LHCN-M2 (cell line): ENCODE results near the gene REC8. TPM values are rescaled to one million over a fixed set of nuclear protein-coding genes. Genes with fewer than 3 reads are reported as not detected.
A peak's percentile ranks its signal among the peaks of the same experiment; 100 is the strongest.

ENCODE experiments used
- DNase-seq: peaks from one replicate; pipeline ENCODE4 v3.0.0-alpha.2; 2012; ENCODE audit warnings: low read depth
- total RNA-seq: library from RNA; depleted of rRNA; stranded (reverse); fragments of >200 nt; gene quantifications from 2 replicates; pipeline ENCODE4 v1.2.3, GENCODE V29; 2014

Gene REC8
- total RNA-seq, 1 experiment from 2014 or later = 1.6 TPM

DNA sequence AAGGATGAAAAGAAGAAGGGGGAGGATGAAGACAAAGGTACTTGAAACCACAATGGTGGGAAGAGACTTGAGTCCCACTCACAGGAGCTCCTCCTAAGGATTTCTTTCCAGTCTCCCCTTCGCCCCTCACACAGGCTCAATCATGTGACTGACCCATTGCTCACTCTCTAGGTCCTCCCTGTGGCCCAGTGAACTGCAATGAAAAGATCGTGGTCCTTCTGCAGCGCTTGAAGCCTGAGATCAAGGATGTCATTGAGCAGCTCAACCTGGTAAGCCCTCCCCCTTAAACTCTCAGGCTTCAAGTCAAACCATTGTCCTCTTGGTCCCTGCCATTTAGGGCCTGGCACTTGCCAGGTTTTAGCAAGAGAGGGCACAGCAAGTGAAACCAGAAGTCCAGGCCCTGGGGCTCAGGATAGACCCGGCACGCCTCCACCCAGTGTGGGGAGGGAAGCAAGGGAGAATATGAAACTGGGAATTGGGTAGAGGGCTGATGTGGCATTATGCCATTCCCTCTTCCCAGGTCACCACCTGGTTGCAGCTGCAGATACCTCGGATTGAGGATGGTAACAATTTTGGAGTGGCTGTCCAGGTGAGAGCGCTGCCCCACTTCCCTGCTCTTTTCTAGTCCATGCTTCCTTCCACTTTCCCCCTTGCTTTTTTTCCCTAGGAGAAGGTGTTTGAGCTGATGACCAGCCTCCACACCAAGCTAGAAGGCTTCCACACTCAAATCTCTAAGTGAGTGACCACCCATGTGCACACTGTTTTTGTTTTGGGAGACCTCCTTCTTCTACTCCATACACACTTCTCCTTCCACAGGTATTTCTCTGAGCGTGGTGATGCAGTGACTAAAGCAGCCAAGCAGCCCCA is 34.1 kb upstream of the REC8 start:
- no peak for DNase-seq

DNA sequence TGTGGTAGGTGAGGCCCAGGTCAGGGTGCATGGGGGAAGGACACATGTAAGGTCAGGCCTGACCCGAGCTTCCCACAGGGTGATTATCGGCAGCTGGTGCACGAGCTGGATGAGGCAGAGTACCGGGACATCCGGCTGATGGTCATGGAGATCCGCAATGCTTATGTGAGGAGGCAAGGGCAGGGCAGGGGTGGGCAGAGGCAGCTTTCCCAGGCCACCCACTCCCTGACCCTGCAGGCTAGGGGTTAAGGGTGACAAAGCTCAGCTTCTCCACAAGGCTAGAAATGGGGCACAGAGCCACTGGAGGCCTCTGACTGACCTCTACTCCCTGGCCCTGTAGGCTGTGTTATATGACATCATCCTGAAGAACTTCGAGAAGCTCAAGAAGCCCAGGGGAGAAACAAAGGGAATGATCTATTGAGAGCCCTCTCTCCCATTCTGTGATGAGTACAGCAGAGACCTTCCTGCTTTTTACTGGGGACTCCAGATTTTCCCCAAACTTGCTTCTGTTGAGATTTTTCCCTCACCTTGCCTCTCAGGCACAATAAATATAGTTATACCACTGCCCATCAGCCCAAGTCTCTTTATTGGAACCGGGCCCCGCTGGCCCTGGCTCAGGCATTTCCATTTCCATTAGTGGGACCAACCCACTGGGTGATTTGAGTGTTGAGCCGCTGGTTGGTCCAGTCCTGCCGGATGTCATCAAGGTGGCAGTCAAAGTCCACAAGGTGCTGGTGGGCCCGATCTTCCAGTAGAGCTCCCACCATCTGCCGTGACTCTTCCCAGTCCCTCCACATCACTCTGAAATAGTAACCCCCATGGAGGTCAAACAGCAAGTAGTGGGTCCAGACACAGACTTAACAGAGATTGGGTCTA is 33.2 kb upstream of the REC8 start:
- DNase-seq = no peak

DNA sequence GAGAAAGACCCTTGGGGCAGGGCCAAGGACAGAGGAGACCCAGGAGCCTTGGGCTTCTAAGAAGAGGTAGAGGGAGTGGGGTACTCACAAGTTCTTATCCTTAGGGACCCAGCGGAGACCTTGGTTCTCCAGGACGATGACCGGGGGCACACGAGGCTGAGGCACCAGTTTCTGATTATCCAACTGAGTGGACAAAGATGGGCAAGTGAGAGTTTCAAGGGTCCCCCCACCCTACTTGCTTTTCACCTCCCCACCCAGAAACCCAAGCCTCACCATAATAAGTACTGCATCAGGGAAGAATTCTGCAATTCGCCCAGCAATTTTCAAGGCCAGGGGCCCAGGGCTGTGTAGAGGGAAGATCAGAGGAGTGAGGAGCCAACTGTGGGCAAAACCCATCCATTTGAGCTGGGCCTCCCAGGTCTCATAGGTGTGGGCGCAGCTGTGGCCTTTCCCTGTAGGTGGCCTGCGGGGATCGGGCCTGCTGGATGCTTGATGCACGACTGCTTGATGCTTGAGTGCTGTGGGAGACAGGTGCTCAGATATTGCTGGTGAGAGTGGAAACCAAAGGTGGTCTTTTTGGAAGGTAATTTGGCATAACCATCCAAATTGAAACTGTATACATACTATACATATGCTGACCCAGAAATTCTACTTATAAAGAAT is 32.5 kb upstream of the REC8 start:
- DNase-seq = no peak

DNA sequence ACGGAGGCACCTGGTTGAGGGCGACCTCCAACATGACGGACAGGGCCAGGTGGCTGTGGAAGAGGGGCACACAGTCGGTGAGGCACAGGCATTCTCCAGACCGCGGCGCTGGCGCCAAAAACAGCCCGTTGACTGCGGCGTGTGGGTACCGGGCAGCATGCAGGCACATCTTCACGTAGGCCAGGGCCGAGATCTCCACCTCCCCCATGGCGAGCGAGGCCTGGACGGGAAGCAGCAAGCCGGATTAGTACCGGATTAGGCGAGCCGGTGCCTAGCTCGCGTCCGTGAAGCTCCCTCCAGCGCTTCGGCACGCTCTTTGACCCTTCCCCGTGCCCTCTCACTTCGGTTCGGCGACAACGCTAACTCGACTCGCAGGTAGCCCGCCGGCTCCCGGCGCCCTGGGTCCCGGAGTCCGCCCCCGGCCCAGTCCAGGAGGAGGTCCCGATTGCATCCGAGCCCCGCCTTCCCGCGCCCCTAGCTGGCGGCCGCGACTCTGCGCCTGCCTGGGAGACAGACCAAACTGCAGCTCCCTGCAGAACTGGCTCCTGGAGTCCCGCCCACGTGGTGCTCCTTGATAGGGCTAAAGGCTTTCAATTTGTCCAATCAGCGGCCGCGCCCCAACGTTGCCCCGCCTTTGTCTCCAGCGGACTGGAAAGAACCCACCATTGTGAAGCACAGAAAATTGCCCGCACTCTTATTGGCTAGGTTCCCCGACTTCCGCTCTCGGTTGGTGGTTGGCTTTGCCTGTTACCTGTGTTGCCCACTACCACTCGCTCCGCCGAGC is 30.6 kb upstream of the REC8 start, which contains the start of gene EMC9:
Gene EMC9 (minus strand): TSS at position 495 of the 784 bp plus-strand sequence. CDS start 287 bp downstream, at position 208.
- DNase-seq = peak; percentile 99

DNA sequence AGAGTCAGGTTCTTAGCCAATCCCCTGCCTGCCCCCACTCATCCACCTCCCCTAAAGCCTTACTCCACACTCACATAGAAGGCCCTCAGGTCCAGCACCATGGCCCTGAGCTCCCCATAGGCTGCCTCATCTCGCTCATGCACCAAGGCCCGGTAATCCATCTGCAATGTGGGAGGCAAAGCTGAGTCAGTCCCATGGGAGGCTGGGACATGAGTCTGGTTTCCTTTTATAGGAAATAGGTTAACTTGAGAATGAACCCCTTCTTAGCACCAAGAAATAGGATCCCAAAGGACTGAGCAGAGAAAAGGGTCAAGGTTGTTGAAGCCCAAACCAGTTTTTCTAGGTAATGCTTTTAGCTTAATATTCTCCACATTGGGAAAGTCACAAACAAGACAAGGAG is 28.4 kb upstream of the REC8 start:
- peak; percentile 79 for DNase-seq

DNA sequence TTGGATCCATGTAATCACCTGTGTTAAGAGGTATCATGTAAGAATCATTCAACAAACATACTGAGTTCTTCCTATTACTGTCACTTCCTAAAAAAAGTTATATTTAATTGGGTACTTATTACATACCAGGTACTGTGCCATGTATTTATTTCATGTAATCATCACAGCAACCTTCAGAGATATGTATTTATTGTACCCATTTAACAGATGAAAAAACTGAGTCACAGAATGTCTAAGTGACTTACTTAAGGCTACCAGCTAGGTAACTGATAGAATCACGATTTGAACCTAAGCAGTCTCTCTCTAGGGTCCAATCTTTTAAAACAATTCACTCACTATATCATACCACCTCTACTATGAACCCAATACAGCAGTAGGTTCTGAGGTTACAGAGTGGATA is 27.4 kb upstream of the REC8 start:
- no peak for DNase-seq

DNA sequence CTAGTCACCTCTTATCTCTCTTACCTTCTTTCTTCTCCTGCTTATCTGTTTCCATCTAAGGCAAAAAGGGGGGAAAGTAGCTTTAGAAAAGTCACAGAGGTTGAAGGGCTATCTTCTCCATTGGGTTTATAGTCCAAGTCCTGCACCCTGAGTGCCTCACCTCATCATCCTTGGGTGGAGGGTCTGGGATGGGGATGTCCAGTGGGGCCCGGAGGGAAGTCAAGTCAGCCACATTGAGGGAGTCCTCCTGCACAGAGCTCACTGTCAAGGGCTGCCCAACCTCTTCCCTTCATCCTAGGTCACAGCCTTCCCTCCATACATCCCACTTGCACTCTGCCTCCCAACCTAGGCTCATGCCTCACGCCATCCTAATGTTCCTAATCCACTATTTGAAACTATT is 26.7 kb upstream of the REC8 start:
- DNase-seq = no peak

DNA sequence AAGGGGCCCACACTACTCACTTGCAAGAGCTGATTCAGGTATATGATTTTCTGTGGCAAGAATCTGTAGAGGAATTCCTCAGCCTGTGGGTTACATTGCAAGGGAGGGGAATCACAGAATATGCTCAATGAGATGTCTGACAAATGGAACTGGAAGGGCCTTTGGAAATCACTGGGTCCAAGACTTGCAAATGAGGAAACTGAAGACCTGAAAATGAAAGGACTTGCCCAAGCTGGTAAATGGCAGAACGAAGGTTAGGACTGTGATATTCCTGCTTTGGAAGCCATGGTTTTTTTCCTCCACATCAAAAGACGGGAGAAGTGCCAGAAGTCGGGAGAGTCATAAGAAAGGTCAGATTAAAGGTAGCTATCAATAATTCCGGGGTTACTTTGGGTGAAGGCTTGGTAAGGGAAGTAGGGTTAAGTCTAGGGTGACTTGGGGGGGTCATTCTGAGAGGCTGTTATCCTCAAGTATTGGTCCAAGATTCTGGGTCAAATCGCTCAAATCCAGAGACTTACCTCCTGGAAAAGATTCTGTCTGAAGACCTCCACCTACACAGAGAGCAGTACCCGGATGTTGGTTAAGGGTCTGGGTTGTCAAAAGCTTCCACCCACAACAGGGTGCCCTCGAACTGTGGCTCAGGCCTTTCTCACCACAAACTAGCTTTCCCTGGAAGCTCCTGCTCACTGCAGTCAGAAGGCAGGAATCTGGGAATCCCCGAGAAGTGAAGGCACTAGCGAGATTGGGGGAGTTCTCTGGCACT is 26.0 kb upstream of the REC8 start:
- DNase-seq = no peak

DNA sequence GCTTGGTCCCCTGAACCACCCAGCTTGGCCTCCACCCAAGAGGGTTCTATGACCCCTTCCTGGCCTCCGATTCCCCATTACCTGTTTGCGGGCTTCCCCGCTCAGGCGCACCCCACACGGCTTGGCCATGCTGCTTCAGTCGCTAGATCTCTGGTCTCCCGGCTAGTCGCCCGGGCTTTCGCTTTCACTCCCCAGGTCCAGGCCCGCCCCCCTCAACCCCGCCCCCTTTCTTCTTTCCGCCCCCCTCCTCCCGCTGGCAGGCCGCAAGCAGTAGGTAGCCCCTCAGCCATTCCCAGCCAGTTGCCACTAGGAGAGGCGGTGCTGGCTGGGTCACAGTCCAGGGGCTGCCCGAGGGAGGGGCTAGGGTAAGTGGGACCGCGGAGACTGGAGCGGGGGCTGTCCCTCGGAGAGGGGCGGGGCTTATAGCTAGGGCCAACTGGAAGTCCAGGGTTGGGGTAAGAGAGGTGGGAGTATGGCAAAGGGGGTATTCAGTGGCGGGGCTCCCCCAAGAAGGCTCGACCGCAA is 25.4 kb upstream of the REC8 start, which contains the start of gene PSME2:
Gene PSME2 (minus strand): TSS at position 158 of the 525 bp plus-strand sequence. CDS start 29 bp downstream, at position 129.
- peak; percentile 97 for DNase-seq

DNA sequence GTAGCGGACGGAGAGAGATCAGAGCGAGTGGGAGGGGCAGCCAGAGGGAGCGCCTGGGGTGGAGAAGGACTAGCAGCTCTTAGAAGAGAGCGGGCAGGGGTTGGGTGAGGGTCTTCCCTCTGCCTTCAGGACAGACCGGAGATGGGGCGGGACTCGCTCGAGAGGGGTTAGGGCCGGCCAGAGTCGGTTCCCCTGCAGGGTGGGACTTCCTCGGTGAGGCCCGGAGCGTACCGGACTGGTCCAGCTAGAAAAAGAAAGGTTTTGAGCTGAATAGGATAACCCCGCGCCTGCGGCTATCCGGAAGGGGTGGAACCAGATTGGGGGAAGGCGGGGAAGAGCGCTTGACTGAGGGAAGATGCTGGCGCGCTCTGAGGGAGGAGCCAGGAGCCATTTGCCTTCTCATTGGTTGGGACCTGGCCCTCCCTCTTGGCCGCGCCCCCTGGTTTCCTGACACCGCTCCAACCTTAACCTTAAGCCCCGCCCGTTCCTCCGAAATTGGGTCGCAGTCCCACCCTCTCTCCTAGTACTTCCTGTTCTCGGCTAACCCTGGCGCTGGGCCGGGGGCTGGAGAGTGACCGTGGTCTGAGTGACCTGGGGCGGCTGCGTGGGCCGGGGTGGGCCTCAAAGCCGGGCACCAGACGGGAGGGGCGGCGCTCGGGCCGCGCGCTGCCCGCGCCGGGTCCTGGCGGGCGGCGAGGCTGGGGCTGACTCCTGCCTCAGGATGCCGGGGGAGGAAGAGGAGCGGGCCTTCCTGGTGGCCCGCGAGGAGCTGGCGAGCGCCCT is 24.7 kb upstream of the REC8 start, which contains the start of gene RNF31:
Gene RNF31 (plus strand): TSS at position 521 of the 783 bp plus-strand sequence. CDS start 201 bp downstream, at position 722.
- peak; percentile 97 for DNase-seq

DNA sequence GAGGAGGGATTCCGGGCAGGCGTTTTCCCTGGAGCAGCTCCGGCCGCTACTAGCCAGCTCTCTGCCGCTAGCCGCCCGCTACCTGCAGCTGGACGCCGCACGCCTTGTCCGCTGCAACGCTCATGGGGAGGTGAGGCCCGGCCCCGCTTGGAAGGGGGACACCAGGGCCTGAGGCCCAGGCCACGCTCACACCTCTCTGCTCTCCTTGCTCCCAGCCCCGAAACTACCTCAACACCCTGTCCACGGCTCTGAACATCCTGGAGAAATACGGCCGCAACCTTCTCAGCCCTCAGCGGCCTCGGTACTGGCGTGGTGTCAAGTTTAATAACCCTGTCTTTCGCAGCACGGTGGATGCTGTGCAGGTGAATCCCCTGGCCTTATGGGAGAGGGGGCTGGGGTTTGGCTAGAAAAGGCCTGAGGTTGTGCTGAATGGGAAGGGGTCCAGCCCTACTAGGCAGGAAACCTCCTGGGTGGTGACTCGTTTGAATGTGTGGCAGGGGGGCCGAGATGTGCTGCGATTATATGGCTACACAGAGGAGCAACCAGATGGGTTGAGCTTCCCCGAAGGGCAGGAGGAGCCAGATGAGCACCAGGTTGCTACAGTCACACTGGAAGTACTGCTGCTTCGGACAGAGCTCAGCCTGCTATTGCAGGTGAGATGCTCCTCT is 24.0 kb upstream of the REC8 start:
- no peak for DNase-seq

DNA sequence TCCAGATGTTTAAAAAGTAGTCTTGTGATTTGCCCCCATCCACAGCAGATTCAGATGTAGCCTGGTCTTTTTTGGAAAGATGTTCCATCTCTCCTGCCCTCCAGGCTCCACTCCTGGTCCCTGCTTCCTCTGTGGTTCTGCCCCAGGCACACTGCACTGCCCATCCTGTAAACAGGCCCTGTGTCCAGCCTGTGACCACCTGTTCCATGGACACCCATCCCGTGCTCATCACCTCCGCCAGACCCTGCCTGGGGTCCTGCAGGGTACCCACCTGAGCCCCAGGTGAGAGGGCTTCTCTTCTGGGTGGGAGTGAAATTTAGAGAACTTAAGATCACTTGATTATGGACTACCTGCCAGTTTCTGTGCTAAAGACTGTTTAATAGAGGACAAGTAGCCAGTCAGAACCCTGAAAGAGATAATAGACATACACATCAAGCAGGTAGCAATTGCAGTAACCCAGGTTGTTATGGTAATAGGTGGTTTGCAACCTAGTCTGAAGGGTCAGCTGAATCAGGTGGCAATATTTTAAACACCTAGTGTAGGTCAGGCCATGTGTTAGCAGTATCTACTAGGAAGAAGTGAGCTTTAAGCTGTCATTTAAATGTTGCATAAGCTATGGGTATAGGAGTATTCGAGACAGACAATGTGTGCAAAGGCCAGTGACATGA is 22.4 kb upstream of the REC8 start:
- DNase-seq = no peak

DNA sequence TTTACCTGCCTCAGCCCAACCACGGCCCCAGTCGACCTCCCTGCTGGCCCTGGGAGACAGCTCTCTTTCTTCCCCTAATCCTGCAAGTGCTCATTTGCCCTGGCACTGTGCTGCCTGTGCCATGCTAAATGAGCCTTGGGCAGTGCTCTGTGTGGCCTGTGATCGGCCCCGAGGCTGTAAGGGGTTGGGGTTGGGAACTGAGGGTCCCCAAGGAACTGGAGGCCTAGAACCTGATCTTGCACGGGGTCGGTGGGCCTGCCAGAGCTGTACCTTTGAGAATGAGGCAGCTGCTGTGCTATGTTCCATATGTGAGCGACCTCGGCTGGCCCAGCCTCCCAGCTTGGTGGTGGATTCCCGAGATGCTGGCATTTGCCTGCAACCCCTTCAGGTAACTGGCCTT is 21.8 kb upstream of the REC8 start:
- DNase-seq = no peak

DNA sequence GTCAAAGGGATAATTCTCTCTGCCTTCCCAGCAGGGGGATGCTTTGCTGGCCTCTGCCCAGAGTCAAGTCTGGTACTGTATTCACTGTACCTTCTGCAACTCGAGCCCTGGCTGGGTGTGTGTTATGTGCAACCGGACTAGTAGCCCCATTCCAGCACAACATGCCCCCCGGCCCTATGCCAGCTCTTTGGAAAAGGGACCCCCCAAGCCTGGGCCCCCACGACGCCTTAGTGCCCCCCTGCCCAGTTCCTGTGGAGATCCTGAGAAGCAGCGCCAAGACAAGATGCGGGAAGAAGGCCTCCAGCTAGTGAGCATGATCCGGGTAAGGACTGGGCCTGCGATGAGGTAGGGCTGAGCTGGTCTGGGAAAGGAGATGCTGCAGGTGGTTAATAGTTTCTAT is 21.3 kb upstream of the REC8 start:
- no peak for DNase-seq

DNA sequence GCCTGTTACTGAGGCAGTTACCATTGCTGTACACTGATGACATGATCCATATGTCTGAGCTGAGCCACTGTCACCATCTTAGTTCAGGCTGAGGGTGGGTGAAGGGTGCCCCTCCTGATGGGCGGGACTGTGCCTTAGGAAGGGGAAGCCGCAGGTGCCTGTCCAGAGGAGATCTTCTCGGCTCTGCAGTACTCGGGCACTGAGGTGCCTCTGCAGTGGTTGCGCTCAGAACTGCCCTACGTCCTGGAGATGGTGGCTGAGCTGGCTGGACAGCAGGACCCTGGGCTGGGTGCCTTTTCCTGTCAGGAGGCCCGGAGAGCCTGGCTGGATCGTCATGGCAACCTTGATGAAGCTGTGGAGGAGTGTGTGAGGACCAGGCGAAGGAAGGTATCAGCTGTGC is 20.9 kb upstream of the REC8 start:
- no peak for DNase-seq

DNA sequence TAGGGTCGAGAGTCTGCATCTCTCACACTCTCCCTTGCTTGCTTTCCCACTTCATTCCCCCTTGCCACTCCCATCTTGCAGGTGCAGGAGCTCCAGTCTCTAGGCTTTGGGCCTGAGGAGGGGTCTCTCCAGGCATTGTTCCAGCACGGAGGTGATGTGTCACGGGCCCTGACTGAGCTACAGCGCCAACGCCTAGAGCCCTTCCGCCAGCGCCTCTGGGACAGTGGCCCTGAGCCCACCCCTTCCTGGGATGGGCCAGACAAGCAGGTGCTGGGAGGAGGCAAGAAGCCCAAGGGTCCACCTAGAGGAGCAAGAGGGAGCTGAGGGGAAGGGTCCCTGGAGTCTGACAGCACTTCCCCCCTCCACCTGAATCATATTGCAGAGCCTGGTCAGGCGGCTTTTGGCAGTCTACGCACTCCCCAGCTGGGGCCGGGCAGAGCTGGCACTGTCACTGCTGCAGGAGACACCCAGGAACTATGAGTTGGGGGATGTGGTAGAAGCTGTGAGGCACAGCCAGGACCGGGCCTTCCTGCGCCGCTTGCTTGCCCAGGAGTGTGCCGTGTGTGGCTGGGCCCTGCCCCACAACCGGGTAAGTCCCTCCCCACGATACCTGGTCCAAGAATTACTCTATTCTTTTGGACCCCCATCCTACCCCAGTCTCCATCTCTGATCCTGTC is 20.3 kb upstream of the REC8 start:
- DNase-seq = no peak

DNA sequence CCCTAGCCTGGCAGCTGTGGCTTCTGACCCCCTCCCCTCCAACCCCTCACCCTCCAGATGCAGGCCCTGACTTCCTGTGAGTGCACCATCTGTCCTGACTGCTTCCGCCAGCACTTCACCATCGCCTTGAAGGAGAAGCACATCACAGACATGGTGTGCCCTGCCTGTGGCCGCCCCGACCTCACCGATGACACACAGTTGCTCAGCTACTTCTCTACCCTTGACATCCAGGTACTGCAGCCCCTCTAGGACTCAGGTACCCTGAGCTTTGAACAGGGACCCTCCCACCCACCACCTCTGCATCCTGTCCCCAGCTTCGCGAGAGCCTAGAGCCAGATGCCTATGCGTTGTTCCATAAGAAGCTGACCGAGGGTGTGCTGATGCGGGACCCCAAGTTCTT is 16.8 kb upstream of the REC8 start:
- no peak for DNase-seq
